ENCODE measurements around the gene ADRA2C.

DNA sequence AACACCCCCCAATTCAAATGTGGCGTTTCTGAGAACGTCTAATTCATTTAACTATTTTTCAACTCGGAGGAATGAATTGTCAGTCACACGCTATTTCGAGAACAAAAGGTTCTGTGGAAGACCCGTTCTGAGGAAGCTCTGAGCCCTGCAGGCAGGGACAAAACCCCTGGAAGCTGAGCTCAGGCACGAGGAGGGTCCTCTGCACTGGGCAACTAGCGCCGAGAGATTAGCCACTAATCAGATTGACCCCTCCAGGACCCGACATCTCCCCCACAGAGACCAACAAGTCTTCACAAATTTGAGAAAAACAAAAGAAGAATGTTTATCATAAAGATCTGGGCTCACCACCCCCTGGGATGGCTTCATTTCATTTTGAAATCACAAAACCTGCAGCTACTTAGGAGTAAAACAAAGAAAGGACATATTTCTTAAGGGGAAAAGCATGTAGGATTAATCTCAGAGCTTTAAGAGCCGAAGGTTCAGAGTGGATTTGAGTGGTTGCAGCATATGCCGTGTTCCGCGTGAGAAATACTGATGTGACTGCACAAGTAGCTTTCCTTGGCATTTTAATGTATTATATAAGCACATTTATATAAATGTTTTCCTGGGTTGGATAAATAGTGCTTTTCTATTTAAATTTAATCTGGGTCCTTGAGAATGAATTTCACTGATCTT is 41.8 kb downstream of the ADRA2C start:
- TF ChIP-seq EP300 (IDR thresholded peaks at IDR 0.05; ENCODE audit: borderline replicate concordance) (no peak), RAD21 (IDR thresholded peaks at IDR 0.05; ENCODE audit: low read depth) (no peak), NFIC (IDR thresholded peaks at IDR 0.05) (no peak), TCF12 (IDR thresholded peaks at IDR 0.05; ENCODE audit: low read depth) (no peak), TAF1 (IDR thresholded peaks at IDR 0.05; ENCODE audit: low read depth) (no peak), CEBPB (IDR thresholded peaks at IDR 0.05) (no peak), TEAD4 (IDR thresholded peaks at IDR 0.05) (no peak), CREB1 (IDR thresholded peaks at IDR 0.05; ENCODE audit: low read depth) (no peak), ZBTB7A (IDR thresholded peaks at IDR 0.05; ENCODE audit: low read depth) (no peak), USF1 (IDR thresholded peaks at IDR 0.05) (no peak), EGR1 (IDR thresholded peaks at IDR 0.05) (no peak), YY1 (IDR thresholded peaks at IDR 0.05; ENCODE audit: low read depth) (no peak)
- TF ChIP-seq, protein P1, sequence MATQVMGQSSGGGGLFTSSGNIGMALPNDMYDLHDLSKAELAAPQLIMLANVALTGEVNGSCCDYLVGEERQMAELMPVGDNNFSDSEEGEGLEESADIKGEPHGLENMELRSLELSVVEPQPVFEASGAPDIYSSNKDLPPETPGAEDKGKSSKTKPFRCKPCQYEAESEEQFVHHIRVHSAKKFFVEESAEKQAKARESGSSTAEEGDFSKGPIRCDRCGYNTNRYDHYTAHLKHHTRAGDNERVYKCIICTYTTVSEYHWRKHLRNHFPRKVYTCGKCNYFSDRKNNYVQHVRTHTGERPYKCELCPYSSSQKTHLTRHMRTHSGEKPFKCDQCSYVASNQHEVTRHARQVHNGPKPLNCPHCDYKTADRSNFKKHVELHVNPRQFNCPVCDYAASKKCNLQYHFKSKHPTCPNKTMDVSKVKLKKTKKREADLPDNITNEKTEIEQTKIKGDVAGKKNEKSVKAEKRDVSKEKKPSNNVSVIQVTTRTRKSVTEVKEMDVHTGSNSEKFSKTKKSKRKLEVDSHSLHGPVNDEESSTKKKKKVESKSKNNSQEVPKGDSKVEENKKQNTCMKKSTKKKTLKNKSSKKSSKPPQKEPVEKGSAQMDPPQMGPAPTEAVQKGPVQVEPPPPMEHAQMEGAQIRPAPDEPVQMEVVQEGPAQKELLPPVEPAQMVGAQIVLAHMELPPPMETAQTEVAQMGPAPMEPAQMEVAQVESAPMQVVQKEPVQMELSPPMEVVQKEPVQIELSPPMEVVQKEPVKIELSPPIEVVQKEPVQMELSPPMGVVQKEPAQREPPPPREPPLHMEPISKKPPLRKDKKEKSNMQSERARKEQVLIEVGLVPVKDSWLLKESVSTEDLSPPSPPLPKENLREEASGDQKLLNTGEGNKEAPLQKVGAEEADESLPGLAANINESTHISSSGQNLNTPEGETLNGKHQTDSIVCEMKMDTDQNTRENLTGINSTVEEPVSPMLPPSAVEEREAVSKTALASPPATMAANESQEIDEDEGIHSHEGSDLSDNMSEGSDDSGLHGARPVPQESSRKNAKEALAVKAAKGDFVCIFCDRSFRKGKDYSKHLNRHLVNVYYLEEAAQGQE (IDR thresholded peaks at IDR 0.05; ENCODE audit: low read depth): no peak
- TF ChIP-seq, protein P2, sequence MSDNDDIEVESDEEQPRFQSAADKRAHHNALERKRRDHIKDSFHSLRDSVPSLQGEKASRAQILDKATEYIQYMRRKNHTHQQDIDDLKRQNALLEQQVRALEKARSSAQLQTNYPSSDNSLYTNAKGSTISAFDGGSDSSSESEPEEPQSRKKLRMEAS (IDR thresholded peaks at IDR 0.05): no peak
